K562 (cell line): ENCODE measurements around the gene LCE1F. TPM values are rescaled to one million over a fixed set of nuclear protein-coding genes. Genes with fewer than 3 reads are reported as not detected.

ENCODE experiments used
- ATAC-seq: fragments of 200-7000 bp; cut with Tn5 transposase; 3 replicates; pipeline ENCODE4 v1.9.1; 2020; ENCODE audit warnings: moderate library complexity
- BruUV-seq: library from RNA; stranded (reverse); fragments of 400-500 nt; replicated peaks from 2 replicates; lab custom pipeline; 2021; lab: Mats Ljungman, UMichigan
- CTCF ChIA-PET: fragments of 300-600 bp; formaldehyde crosslinking; extraction: SDS; loops from one replicate; lab custom pipeline; 2021; ENCODE audit warnings: low intra/inter-chr PET ratio; lab: Yijun Ruan, JAX
- POLR2A ChIA-PET: fragments of 300-600, 350-650 bp; sonication (Branson Sonifier 250); formaldehyde crosslinking; extraction: SDS; loops from one replicate; lab custom pipeline; 2021; ENCODE audit warnings: antibody characterized with exemption, inconsistent platforms; lab: Yijun Ruan, JAX
- DNase-seq, 4 experiments: peaks; one replicate each; pipeline versions ENCODE4 v3.0.0 to v3.0.0-alpha.2; 2011 to 2018; ENCODE audit warnings: low spot score in 3 of 4, mixed read lengths in 3 of 4; ENCODE audit errors: extremely low read depth in 1 of 4
- FAIRE-seq: peaks from 2 replicates; lab custom pipeline; 2011; peaks lifted over from hg19 to GRCh38; lab: Jason Lieb, UNC
- H2AFZ ChIP-seq: 2 replicates; pipeline ENCODE4 v1.6.0; 2011; ENCODE audit warnings: low read depth, low read length, control low read depth, inconsistent platforms
- H3K27ac ChIP-seq: fragments of 200-600 bp; 3 replicates; pipeline ENCODE4 v1.8.0; 2011; ENCODE audit warnings: low read depth, mild to moderate bottlenecking, control low read depth, inconsistent platforms, low read length, moderate library complexity, mixed read lengths; ENCODE audit errors: extremely low read depth
- H3K27me3 ChIP-seq, 2 experiments: fragments of 300-600 bp in 1 of 2; 2 replicates in 1 of 2; 3 replicates in 1 of 2; pipeline versions ENCODE4 v1.6.0 to v1.8.0; 2011; ENCODE audit warnings: inconsistent platforms in 2 of 2, low read length in 2 of 2, mild to moderate bottlenecking in 1 of 2, mixed read lengths in 1 of 2, moderate library complexity in 1 of 2; ENCODE audit not compliant: control insufficient read depth in 2 of 2, insufficient read depth in 2 of 2
- H3K36me3 ChIP-seq: fragments of 300-600 bp; 3 replicates; pipeline ENCODE4 v1.8.0; 2011; ENCODE audit warnings: mild to moderate bottlenecking, low read length, inconsistent platforms; ENCODE audit not compliant: control insufficient read depth, insufficient read depth
- H3K4me1 ChIP-seq, 2 experiments: fragments of 200-600 bp in 1 of 2; replicated peaks in 1 of 2; 2 replicates in 1 of 2; 3 replicates in 1 of 2; pipeline versions ENCODE4 v1.5.1 to v1.8.0; 2011; ENCODE audit warnings: inconsistent platforms in 2 of 2, low read length in 2 of 2, mild to moderate bottlenecking in 1 of 2, mixed read lengths in 1 of 2, moderate library complexity in 1 of 2; ENCODE audit not compliant: control insufficient read depth in 2 of 2, insufficient read depth in 2 of 2
- H3K4me2 ChIP-seq: 2 replicates; pipeline ENCODE4 v1.6.1; 2011; ENCODE audit warnings: low read length, control low read depth, inconsistent platforms, mixed read lengths; ENCODE audit not compliant: insufficient read depth
- H3K4me3 ChIP-seq: fragments of 200-600 bp; sonication (generic), shearing (Covaris generic); 2 replicates; pipeline ENCODE4 v1.5.1; 2016; ENCODE audit warnings: control low read depth, inconsistent platforms
- H3K79me2 ChIP-seq: fragments of 200-600 bp; 3 replicates; pipeline ENCODE4 v1.8.0; 2011; ENCODE audit warnings: low read length, inconsistent platforms; ENCODE audit not compliant: control insufficient read depth, insufficient read depth
- H3K9ac ChIP-seq, 2 experiments: 2 replicates each; pipeline versions ENCODE4 v1.6.0 to v1.6.1; 2011; ENCODE audit warnings: low read depth in 2 of 2, low read length in 2 of 2, control low read depth in 1 of 2, inconsistent platforms in 1 of 2, mild to moderate bottlenecking in 1 of 2, mixed read lengths in 1 of 2; ENCODE audit not compliant: insufficient read depth in 1 of 2
- H3K9me1 ChIP-seq: one replicate; pipeline ENCODE4 v1.6.0; 2011; ENCODE audit warnings: inconsistent platforms, mild to moderate bottlenecking, low read length, moderate library complexity; ENCODE audit not compliant: control insufficient read depth, insufficient read depth
- H3K9me3 ChIP-seq: replicated peaks from 2 replicates; pipeline ENCODE4 v1.5.1; 2011; ENCODE audit warnings: low read depth, low read length, inconsistent platforms; ENCODE audit not compliant: control insufficient read depth, insufficient read depth
- H4K20me1 ChIP-seq: replicated peaks from 2 replicates; pipeline ENCODE4 v1.6.1; 2011; ENCODE audit warnings: low read length, inconsistent platforms, mixed read lengths; ENCODE audit not compliant: control insufficient read depth, insufficient read depth
- CBFB ChIP-seq: sonication (generic); formaldehyde crosslinking; IDR thresholded peaks from 2 replicates; pipeline ENCODE4 v1.4.0; 2020; ENCODE audit warnings: mild to moderate bottlenecking, missing genetic modification reagents
- EHMT2 ChIP-seq: fragments of 450-650 bp; IDR thresholded peaks from 2 replicates; pipeline ENCODE4 v1.6.1; 2018; ENCODE audit warnings: antibody characterized with exemption
- GATA2 ChIP-seq: sonication (generic); formaldehyde crosslinking; IDR thresholded peaks from 2 replicates; pipeline ENCODE4 v1.4.0; 2020; ENCODE audit warnings: mild to moderate bottlenecking, missing genetic modification reagents
- ZBTB34 ChIP-seq: fragments of 250-450 bp; sonication (Bioruptor Pico); IDR thresholded peaks from 2 replicates; pipeline ENCODE4 v1.8.0; 2021; ENCODE audit warnings: mild to moderate bottlenecking, moderate library complexity
- ZEB2 ChIP-seq: fragments of 450-650 bp; IDR thresholded peaks from 2 replicates; pipeline ENCODE4 v1.6.1; 2016
- ZNF431 ChIP-seq: sonication (generic); formaldehyde crosslinking; IDR thresholded peaks from 2 replicates; pipeline ENCODE4 v1.8.0; 2022; ENCODE audit warnings: mild to moderate bottlenecking, missing genetic modification reagents
- ZNF778 ChIP-seq: fragments of 450-650 bp; formaldehyde crosslinking; IDR thresholded peaks from 2 replicates; pipeline ENCODE4 v1.4.0; 2020; ENCODE audit warnings: mild to moderate bottlenecking, moderate library complexity
- WGBS: fragments of 100-300 bp; shearing (Covaris generic); methylation state at CpG from one replicate; pipeline ENCODE4 v1.1.6; 2016; ENCODE audit warnings: low coverage, mixed read lengths; ENCODE audit not compliant: insufficient coverage; ENCODE audit errors: missing lambda C conversion rate; 5-methylcytosine and 5-hydroxymethylcytosine counted together
- in situ Hi-C: fragments of 300-500 bp; cut with MboI; formaldehyde crosslinking; loops from 4 replicates; pipeline ENCODE4 v1.15.0; 2018; ENCODE audit warnings: inconsistent platforms, mixed read lengths
- intact Hi-C: fragments of 100-400 bp; cut with micrococcal nuclease; formaldehyde crosslinking; loops from 2 replicates; pipeline ENCODE4 v1.14.2; 2022
- polyA plus RNA-seq, 8 experiments: library from polyadenylated mRNA; depleted of rRNA in 4 of 8; stranded (reverse) in 5 of 8; unstranded in 3 of 8; fragments of >200 nt; fragmentation: Nextera tagmentation in 2 of 8; fragmentation: Illumina TruSeq in 1 of 8; extraction: Ambion mirVana in 2 of 8; extraction: Trizol in 1 of 8; gene quantifications; 2 replicates each; pipeline versions ENCODE4 v1.2.1 to v1.2.3, GENCODE V29; 2011 to 2014; ENCODE audit warnings: inconsistent platforms in 1 of 8, missing spikeins in 1 of 8
- total RNA-seq, 7 experiments: library from RNA; depleted of rRNA in 6 of 7; stranded (reverse); fragments of >200 nt in 6 of 7; fragmentation: Illumina TruSeq in 2 of 7; extraction: Trizol in 2 of 7; gene quantifications; 2 replicates each; pipeline versions ENCODE4 v1.2.1 to v1.2.3, GENCODE V29; 2011 to 2021; ENCODE audit warnings: low replicate concordance in 1 of 7
- TF ChIP-seq, protein P1 (sequence below): fragments of 250-450 bp; sonication (Bioruptor Pico); IDR thresholded peaks from 2 replicates; pipeline ENCODE4 v1.5.0; 2020; ENCODE audit warnings: mild to moderate bottlenecking

LCE1F gene
- total and polyA plus RNA-seq, 9 of the 15 experiments (the other 6 are each of a cell fraction or from before 2014, with no cell fraction given): not detected

DNA sequence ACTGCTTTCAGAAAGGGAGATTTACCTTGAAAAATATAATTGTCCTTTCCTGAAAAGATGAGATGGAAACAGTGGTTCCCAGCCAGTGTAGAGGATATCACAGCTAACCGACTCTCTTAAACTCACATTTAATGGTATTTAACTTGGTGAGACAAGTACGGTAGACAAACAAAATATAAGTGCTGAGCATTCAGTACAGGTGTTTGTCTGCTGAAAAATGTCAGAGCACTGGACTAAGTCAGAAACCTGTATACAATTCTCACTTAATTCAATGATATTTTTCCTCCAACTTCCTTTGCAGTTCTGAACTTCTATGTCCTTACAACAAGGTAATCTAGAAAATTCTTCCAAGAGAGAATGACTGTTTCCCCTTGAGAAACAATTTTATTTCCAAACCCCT, 36.7 kb downstream of the LCE1F start, which contains the start of gene LCE1B (continued):
- TF ChIP-seq ZBTB34 (CRISPR knock-in tag) (no peak), ZNF431 (CRISPR knock-in tag) (no peak), EHMT2 (no peak)
- TF ChIP-seq, all 486 proteins: peak for 0

- no TSS peak for BruUV-seq
- no peak for DNase-seq
- Histone ChIP-seq H3K27ac (no peak overlapping the region), H3K9me1 (no peaks in the 10 kb centered on the region), H2AFZ (no peak overlapping the region), H3K9ac (no peak overlapping the region), H3K9me3 (no peaks in the 10 kb centered on the region), H3K4me3 (no peak overlapping the region), H3K27me3 (no peaks in the 10 kb centered on the region), H3K79me2 (no peaks in the 10 kb centered on the region), H3K4me1 (no peaks in the 10 kb centered on the region), H3K36me3 (no peaks in the 10 kb centered on the region), H3K4me2 (no peak overlapping the region), H4K20me1 (no peaks in the 10 kb centered on the region)
- TF ChIP-seq, protein P1, sequence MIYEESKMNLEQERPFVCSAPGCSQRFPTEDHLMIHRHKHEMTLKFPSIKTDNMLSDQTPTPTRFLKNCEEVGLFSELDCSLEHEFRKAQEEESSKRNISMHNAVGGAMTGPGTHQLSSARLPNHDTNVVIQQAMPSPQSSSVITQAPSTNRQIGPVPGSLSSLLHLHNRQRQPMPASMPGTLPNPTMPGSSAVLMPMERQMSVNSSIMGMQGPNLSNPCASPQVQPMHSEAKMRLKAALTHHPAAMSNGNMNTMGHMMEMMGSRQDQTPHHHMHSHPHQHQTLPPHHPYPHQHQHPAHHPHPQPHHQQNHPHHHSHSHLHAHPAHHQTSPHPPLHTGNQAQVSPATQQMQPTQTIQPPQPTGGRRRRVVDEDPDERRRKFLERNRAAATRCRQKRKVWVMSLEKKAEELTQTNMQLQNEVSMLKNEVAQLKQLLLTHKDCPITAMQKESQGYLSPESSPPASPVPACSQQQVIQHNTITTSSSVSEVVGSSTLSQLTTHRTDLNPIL (CRISPR knock-in tag): no peak
- TF ChIP-seq ZEB2 (no peak), GATA2 (no peak), ZNF778 (no peak), CBFB (no peak)
- ChIA-PET CTCF (no interaction called here), POLR2A (interaction anchor here (0.7 kb wide), 1 partner anchor 22 kb away, joined by 3 read pairs; no protein-coding TSS in a partner anchor)
- no peak for ATAC-seq
- in situ Hi-C loops (no loop called here), intact Hi-C loops (no loop called here)
- 1% methylated on average over 6 of the region's 6 CpGs for WGBS
- no peak for FAIRE-seq
Observed at GRCh38 chr1:152817309-152817708, 42.4 kb downstream of the LCE1F start.
